IPS DF 6.9 (cell line): ENCODE measurements around the gene NFAT5.
"Not testable (repeated sequence)": the region's sequence is repeated elsewhere in the genome, so short reads cannot be mapped to it uniquely, and the experiment has no call there.

Source experiments
- DNase-seq: peaks from one replicate; pipeline ENCODE4 v3.0.0-alpha.2; 2013; ENCODE audit warnings: low read depth, low spot score
- H3K27ac ChIP-seq: one replicate; pipeline ENCODE4 v1.5.1; 2013; ENCODE audit warnings: low read length, control low read depth
- H3K27me3 ChIP-seq: 2 replicates; pipeline ENCODE4 v1.6.1; 2013; ENCODE audit warnings: mild to moderate bottlenecking, low read length; ENCODE audit not compliant: control insufficient read depth, insufficient read depth
- H3K36me3 ChIP-seq: 2 replicates; pipeline ENCODE4 v1.6.1; 2013; ENCODE audit warnings: low read length; ENCODE audit not compliant: control insufficient read depth, insufficient read depth
- H3K4me1 ChIP-seq: 2 replicates; pipeline ENCODE4 v1.6.1; 2013; ENCODE audit warnings: low read length; ENCODE audit not compliant: control insufficient read depth, insufficient read depth
- H3K4me3 ChIP-seq: 2 replicates; pipeline ENCODE4 v1.5.1; 2013; ENCODE audit warnings: mild to moderate bottlenecking, low read length
- H3K9me3 ChIP-seq: 2 replicates; pipeline ENCODE4 v1.6.1; 2013; ENCODE audit warnings: low read length, inconsistent platforms; ENCODE audit not compliant: control insufficient read depth, insufficient read depth
- WGBS: extraction: QIAGEN DNeasy Blood & Tissue Kit; methylation state at CpG from one replicate; pipeline ENCODE4 v1.1.7; 2013; ENCODE audit warnings: mixed read lengths, missing lambda C conversion rate; ENCODE audit not compliant: insufficient read length, insufficient coverage; 5-methylcytosine and 5-hydroxymethylcytosine counted together

Gene NFAT5

GRCh38 chr16:69731280-69731679, 165.5 kb downstream of the NFAT5 start:
- WGBS, result no CpG with 5 or more reads among the region's 5 CpGs

GRCh38 chr16:69732101-69732500, 166.3 kb downstream of the NFAT5 start:
- H3K27ac ChIP-seq, result no peak overlapping the region
- H3K4me3 ChIP-seq, result no peak overlapping the region
- H3K9me3 ChIP-seq, result no peaks in the 10 kb centered on the region
- H3K4me1 ChIP-seq, result no peaks in the 10 kb centered on the region; the same call in 1 of the 2 replicates
- DNase-seq, result no peak
- H3K27me3 ChIP-seq, result no peaks in the 10 kb centered on the region
- no peaks in the 10 kb centered on the region for H3K36me3 ChIP-seq
- no CpG with 5 or more reads among the region's 6 CpGs for WGBS

More at GRCh38 chr16:69731280-69731679, 165.5 kb downstream of the NFAT5 start:
- not testable (repeated sequence) for DNase-seq, H3K27ac ChIP-seq, H3K9me3 ChIP-seq, H3K4me1 ChIP-seq, H3K27me3 ChIP-seq, H3K36me3 ChIP-seq, H3K4me3 ChIP-seq

GRCh38 chr16:69741519-69741918, 175.8 kb downstream of the NFAT5 start:
- no peak overlapping the region for H3K27ac ChIP-seq
- H3K36me3 ChIP-seq, result peaks cover 46% of the 10 kb centered on the region
- no peaks in the 10 kb centered on the region for H3K27me3 ChIP-seq
- no peaks in the 10 kb centered on the region for H3K4me1 ChIP-seq
- WGBS, result no CpG with 5 or more reads among the region's 8 CpGs
- DNase-seq, result no peak
- H3K4me3 ChIP-seq, result no peak overlapping the region
- H3K9me3 ChIP-seq, result no peaks in the 10 kb centered on the region

GRCh38 chr16:69741951-69742904, 176.5 kb downstream of the NFAT5 start:
- 100% methylated on average over 3 of the region's 41 CpGs for WGBS
- no peak for DNase-seq
- no peaks in the 10 kb centered on the region for H3K4me1 ChIP-seq
- H3K4me3 ChIP-seq, result no peak overlapping the region
- H3K27ac ChIP-seq, result no peak overlapping the region
- H3K9me3 ChIP-seq, result no peaks in the 10 kb centered on the region
- no peaks in the 10 kb centered on the region for H3K27me3 ChIP-seq
- peaks cover 46% of the 10 kb centered on the region for H3K36me3 ChIP-seq

- DNase-seq, result no peak
- peaks cover 62% of the 10 kb centered on the region for H3K36me3 ChIP-seq
- no CpG with 5 or more reads among the region's 35 CpGs for WGBS
- no peaks in the 10 kb centered on the region for H3K27me3 ChIP-seq
- no peak overlapping the region for H3K4me3 ChIP-seq
- H3K27ac ChIP-seq, result no peak overlapping the region
- no peaks in the 10 kb centered on the region for H3K9me3 ChIP-seq
- no peaks in the 10 kb centered on the region for H3K4me1 ChIP-seq
Measured at GRCh38 chr16:69744363-69745231, 178.8 kb downstream of the NFAT5 start.

- no peak overlapping the region for H3K27ac ChIP-seq
- no peaks in the 10 kb centered on the region for H3K27me3 ChIP-seq
- H3K4me3 ChIP-seq, result no peak overlapping the region
- H3K36me3 ChIP-seq, result peaks cover 61% of the 10 kb centered on the region
- no peaks in the 10 kb centered on the region for H3K4me1 ChIP-seq
- no peak for DNase-seq
- WGBS, result no CpG with 5 or more reads among the region's 11 CpGs
- H3K9me3 ChIP-seq, result no peaks in the 10 kb centered on the region
Measured at GRCh38 chr16:69745232-69745612, 179.5 kb downstream of the NFAT5 start.

- WGBS, result no CpG with 5 or more reads among the region's 10 CpGs
- DNase-seq, result no peak
- no peaks in the 10 kb centered on the region for H3K27me3 ChIP-seq
- no peaks in the 10 kb centered on the region for H3K4me1 ChIP-seq
- H3K27ac ChIP-seq, result no peak overlapping the region
- H3K36me3 ChIP-seq, result peaks cover 61% of the 10 kb centered on the region
- H3K9me3 ChIP-seq, result no peaks in the 10 kb centered on the region
- H3K4me3 ChIP-seq, result no peak overlapping the region
Measured at GRCh38 chr16:69745959-69746358, 180.2 kb downstream of the NFAT5 start.

GRCh38 chr16:69747115-69747514, 181.3 kb downstream of the NFAT5 start:
- no peak overlapping the region for H3K4me3 ChIP-seq
- H3K27ac ChIP-seq, result no peak overlapping the region
- no peak for DNase-seq
- H3K4me1 ChIP-seq, result no peaks in the 10 kb centered on the region
- no peaks in the 10 kb centered on the region for H3K9me3 ChIP-seq
- no CpG with 5 or more reads among the region's 8 CpGs for WGBS
- H3K27me3 ChIP-seq, result no peaks in the 10 kb centered on the region
- H3K36me3 ChIP-seq, result peaks cover 51% of the 10 kb centered on the region

GRCh38 chr16:69748694-69749345, 183.1 kb downstream of the NFAT5 start:
- no peaks in the 10 kb centered on the region for H3K9me3 ChIP-seq
- no CpG with 5 or more reads among the region's 20 CpGs for WGBS
- H3K27ac ChIP-seq, result no peak overlapping the region
- no peak overlapping the region for H3K4me3 ChIP-seq
- H3K27me3 ChIP-seq, result no peaks in the 10 kb centered on the region
- no peak for DNase-seq
- H3K4me1 ChIP-seq, result no peaks in the 10 kb centered on the region
- peaks cover 38% of the 10 kb centered on the region for H3K36me3 ChIP-seq

- peak overlapping the region; percentile 87 for H3K4me3 ChIP-seq
- DNase-seq, result no peak
- no peak overlapping the region for H3K27ac ChIP-seq
- WGBS, result no CpG with 5 or more reads among the region's 4 CpGs
- H3K4me1 ChIP-seq, result no peaks in the 10 kb centered on the region
- no peaks in the 10 kb centered on the region for H3K27me3 ChIP-seq
- H3K36me3 ChIP-seq, result peaks cover 6% of the 10 kb centered on the region; the same call in 1 of the 2 replicates
- H3K9me3 ChIP-seq, result no peaks in the 10 kb centered on the region
Measured at GRCh38 chr16:69754143-69754468, 188.3 kb downstream of the NFAT5 start.
